Colonic mucosa (tissue), 4 donors: ENCODE measurements around the gene THAP10. TPM values are rescaled to one million over a fixed set of nuclear protein-coding genes. Genes with fewer than 3 reads are reported as not detected.
"Not testable (repeated sequence)": the region's sequence is repeated elsewhere in the genome, so short reads cannot be mapped to it uniquely, and the experiment has no call there.

Source experiments
- DNase-seq: peaks from one replicate; pipeline ENCODE4 v3.0.0-alpha.2; 2020
- H3K27ac ChIP-seq: fragments of 200-600 bp; one replicate; pipeline ENCODE4 v1.8.0; 2021
- H3K27me3 ChIP-seq: fragments of 200-600 bp; one replicate; pipeline ENCODE4 v1.8.0; 2021
- H3K36me3 ChIP-seq: fragments of 200-600 bp; one replicate; pipeline ENCODE4 v1.8.0; 2021
- H3K4me1 ChIP-seq: fragments of 200-600 bp; one replicate; pipeline ENCODE4 v1.8.0; 2021; ENCODE audit warnings: mild to moderate bottlenecking
- H3K4me3 ChIP-seq: fragments of 200-600 bp; one replicate; pipeline ENCODE4 v1.8.0; 2021
- H3K9ac ChIP-seq, 2 donors: one replicate each; pipeline ENCODE4 v1.7.0; 2013; ENCODE audit warnings: control low read depth in 2 of 2, low read depth in 2 of 2, low read length in 2 of 2
- H3K9me3 ChIP-seq: fragments of 200-600 bp; one replicate; pipeline ENCODE4 v1.8.0; 2021
- intact Hi-C: fragments of 100-400 bp; cut with DNase I; formaldehyde crosslinking; loops from one replicate; pipeline ENCODE4 v1.14.1; 2022
- total RNA-seq, 2 donors: library from RNA; stranded (reverse); fragmentation: NEBNext Ultra II Directional in 1 of 2; extraction: Animal tissue kit (Norgen Biotek cat#: 25700) in 1 of 2; gene quantifications; one replicate each; pipeline ENCODE4 v1.2.1, GENCODE V29; 2021
- TF ChIP-seq, protein P1 (sequence below): fragments of 200-600 bp; IDR thresholded peaks from one replicate; pipeline ENCODE4 v1.8.0; 2022; ENCODE audit warnings: antibody characterized with exemption, mild to moderate bottlenecking
- donor health status: healthy.
- donor health status: DM: no; HTN: no; CAD: no.
- donor health status: DM: no; HTN: no; CAD: no.

THAP10 gene
- total RNA-seq, 2 donors from 2014 or later, result 2.3 to 5.0 TPM

DNA sequence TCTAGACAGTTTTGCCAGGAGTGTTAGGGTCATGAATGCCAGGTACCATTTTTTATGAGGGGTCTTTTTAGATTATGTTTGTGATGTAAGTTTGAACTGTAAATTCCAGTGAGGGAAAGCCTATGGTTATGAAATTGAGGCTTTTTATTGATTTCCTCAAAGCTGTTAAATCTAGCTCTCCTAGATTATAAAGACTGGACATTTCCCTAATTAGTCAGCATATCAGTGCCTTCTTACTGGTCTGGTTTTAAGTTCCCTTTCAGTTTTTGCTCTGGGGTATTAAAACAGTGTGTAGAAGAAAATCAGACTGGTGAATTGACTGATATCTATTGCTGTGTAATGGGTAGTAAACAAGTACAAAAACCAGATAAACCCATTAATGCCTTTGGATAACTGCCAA is 39.6 kb upstream of the THAP10 start:
- Histone ChIP-seq H3K36me3 (no peaks in the 10 kb centered on the region), H3K27me3 (no peaks in the 10 kb centered on the region), H3K4me3 (no peak overlapping the region), H3K9me3 (no peaks in the 10 kb centered on the region), H3K27ac (no peak overlapping the region), H3K9ac (no peak overlapping the region), H3K4me1 (no peaks in the 10 kb centered on the region)
- intact Hi-C loops, result no loop called here
- TF ChIP-seq, protein P1, sequence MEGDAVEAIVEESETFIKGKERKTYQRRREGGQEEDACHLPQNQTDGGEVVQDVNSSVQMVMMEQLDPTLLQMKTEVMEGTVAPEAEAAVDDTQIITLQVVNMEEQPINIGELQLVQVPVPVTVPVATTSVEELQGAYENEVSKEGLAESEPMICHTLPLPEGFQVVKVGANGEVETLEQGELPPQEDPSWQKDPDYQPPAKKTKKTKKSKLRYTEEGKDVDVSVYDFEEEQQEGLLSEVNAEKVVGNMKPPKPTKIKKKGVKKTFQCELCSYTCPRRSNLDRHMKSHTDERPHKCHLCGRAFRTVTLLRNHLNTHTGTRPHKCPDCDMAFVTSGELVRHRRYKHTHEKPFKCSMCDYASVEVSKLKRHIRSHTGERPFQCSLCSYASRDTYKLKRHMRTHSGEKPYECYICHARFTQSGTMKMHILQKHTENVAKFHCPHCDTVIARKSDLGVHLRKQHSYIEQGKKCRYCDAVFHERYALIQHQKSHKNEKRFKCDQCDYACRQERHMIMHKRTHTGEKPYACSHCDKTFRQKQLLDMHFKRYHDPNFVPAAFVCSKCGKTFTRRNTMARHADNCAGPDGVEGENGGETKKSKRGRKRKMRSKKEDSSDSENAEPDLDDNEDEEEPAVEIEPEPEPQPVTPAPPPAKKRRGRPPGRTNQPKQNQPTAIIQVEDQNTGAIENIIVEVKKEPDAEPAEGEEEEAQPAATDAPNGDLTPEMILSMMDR, result no peak
- DNase-seq, result no peak

DNA sequence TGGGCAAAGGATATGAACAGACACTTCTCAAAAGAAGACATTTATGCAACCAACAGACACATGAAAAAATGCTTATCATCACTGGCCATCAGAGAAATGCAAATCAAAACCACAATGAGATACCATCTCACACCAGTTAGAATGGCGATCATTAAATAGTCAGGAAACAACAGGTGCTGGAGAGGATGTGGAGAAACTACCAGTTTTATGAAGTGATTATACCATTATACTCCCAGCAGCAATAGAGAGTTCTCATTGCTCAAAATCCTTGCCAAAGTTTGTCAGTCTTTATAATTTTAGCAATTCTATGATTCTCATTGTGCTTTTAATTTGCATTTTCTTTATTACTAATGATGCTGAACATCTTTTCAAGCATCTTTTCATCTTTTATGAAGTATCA is 34.7 kb upstream of the THAP10 start:
- DNase-seq, intact Hi-C loops: not testable (repeated sequence)

DNA sequence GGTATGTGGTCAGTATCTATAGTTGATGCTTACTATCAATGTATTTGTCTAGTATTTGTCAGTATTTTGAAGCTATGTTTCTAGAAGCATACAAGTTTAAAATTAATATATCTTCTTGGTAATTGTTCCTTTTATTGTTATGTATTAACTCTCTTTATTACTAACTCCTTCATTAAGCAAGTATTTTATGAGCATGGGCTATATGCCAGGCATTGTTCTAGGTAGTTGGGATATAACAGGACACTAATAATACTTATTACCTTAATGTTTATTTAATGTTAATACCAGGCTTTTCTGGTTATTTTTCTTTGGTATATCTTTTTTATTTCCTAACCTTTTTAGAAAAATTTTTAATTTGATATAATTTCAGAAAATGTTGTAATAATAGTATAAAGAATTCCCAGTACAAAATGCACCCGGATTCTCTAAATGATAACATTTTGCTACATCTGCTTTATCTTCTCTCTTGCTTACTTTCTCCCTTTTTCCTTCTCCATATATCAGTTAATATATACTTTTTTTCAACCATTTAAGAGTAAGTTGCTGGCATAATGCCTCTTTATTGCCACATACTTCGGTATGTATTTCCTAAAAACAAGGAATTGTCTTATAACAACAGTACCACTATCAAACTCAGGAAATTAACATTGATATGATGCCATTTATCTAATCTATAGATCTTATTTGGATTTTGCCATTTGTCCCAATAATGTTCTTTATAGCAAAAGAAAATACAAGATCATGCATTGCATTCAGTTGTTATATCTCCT is 31.3 kb upstream of the THAP10 start:
- intact Hi-C loops, result no loop called here

More for the DNA sequence above, 34.7 kb upstream of the THAP10 start:
- H3K9ac ChIP-seq, H3K4me3 ChIP-seq, H3K27ac ChIP-seq, H3K27me3 ChIP-seq, H3K36me3 ChIP-seq, H3K4me1 ChIP-seq, H3K9me3 ChIP-seq: not testable (repeated sequence)

DNA sequence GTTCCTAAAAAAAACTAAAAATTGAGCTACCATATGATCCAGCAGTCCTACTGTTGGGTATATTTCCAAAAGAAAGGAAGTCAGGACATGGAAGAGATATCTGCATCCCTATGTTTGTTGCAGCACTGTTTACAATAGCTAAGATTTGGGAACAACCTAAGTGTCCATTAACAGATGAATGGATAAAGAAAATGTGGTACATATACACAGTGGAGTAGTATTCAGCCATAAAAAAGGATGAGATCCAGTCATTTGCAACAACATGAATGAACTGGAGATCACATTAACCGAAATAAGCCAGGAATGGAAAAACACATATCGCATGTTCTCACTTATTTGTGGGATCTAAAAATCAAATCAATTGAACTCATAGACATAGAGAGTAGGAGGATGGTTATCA is 29.9 kb upstream of the THAP10 start:
- Histone ChIP-seq H3K9me3 (no peaks in the 10 kb centered on the region), H3K27ac (no peak overlapping the region), H3K36me3 (no peaks in the 10 kb centered on the region), H3K9ac (no peak overlapping the region), H3K4me1 (no peaks in the 10 kb centered on the region), H3K4me3 (no peak overlapping the region), H3K27me3 (no peaks in the 10 kb centered on the region)
- intact Hi-C loops, result no loop called here
- no peak for DNase-seq
- TF ChIP-seq, protein P1, result no peak

More for the DNA sequence above, 31.3 kb upstream of the THAP10 start:
- H3K4me1 ChIP-seq, result no peaks in the 10 kb centered on the region
- no peak overlapping the region for H3K27ac ChIP-seq
- TF ChIP-seq, protein P1, result no peak
- no peak for DNase-seq
- no peaks in the 10 kb centered on the region for H3K9me3 ChIP-seq
- H3K36me3 ChIP-seq, result no peaks in the 10 kb centered on the region
- H3K27me3 ChIP-seq, result no peaks in the 10 kb centered on the region
- no peak overlapping the region for H3K9ac ChIP-seq
- H3K4me3 ChIP-seq, result no peak overlapping the region

DNA sequence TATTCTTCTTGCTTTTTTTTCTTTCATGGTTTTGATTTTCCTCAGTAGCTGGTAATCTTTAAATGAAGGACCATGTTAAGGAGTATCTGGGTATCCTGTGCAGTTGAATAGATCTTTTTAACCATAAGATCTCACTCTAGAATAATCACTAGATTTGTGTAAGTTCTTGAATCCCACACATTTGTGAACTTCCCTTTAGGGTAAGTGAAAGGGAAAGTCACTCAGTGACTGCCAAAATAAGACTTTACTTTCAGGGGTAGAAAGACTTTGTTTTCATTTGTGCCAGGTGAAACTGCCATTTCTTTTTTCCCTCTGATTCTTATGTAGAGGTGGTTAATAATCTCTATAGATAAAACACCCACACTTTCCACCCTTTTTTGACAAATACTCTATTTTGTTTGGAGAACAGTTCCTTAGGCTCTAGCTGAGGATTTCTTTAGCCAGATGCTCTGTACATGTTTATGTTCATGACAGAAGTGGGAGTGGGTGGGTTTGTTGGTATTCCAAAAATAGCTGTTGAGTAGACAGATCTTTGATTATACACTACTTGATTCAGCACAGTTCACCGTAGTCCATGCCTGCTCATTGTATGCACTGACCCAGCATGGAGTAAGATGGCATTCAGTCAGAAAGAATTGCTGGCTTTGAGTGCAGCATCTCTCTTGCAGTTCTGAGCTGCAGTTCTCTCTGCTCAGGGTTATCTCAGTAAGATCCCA is 28.9 kb upstream of the THAP10 start:
- no peak for DNase-seq
- Histone ChIP-seq H3K4me1 (no peaks in the 10 kb centered on the region), H3K27ac (no peak overlapping the region), H3K9me3 (no peaks in the 10 kb centered on the region), H3K27me3 (no peaks in the 10 kb centered on the region), H3K36me3 (no peaks in the 10 kb centered on the region), H3K9ac (no peak overlapping the region), H3K4me3 (no peak overlapping the region)
- intact Hi-C loops, result no loop called here
- TF ChIP-seq, protein P1, result no peak

DNA sequence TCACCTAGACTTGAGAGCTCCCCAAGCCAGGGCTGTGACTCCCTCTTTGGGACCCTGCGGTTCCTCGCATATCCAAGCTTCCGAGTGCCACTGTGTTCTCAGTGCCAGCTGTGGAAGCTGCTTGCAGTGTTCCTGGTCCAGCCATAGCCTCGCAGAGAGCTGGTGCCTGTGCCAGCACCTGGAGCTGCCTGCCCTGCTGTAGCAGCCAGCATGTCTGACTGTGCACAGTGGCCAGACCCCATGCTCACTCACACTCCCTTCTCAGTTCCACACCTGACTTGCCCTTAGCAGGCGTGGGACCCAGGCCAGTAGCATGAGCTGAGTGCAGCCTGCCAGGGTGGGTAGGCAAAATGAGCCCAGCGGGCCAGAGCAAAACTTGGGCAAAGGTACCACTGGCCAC is 25.7 kb upstream of the THAP10 start:
- DNase-seq, result no peak
- no peaks in the 10 kb centered on the region for H3K27me3 ChIP-seq
- TF ChIP-seq, protein P1, result no peak
- H3K36me3 ChIP-seq, result no peaks in the 10 kb centered on the region
- H3K9ac ChIP-seq, result no peak overlapping the region
- no peak overlapping the region for H3K27ac ChIP-seq
- intact Hi-C loops, result no loop called here
- no peak overlapping the region for H3K4me3 ChIP-seq
- no peaks in the 10 kb centered on the region for H3K4me1 ChIP-seq
- no peaks in the 10 kb centered on the region for H3K9me3 ChIP-seq
